NCI-H2029 (cell line): ENCODE data around the gene SFN.
"Not testable (repeated sequence)": the region's sequence is repeated elsewhere in the genome, so short reads cannot be mapped to it uniquely, and the experiment has no call there.

Experiments used
- DNase-seq: peaks from one replicate; lab custom pipeline; 2025; lab: John Stamatoyannopoulos, UW

SFN gene

DNA sequence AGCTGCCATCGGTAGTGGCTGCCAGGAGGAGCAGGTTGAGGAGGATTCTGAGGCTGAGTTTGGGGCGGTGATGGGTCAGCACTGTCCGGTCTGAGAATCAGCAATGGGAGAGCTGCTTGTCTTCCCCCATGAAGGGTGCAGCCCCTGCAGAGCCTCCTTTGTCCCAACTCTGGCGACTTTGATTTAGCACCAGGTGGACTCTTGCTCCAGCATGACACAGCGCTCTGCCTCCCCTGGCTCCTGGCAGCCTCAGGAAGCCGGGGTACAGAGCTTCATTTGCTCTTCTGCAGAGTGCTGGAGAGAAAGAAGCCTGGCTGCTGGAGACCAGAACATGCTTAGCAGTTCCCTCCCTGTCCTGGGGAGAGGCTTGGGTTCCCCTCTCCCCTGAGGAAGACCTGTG lies 23.2 kb upstream of the SFN start:
- no peak for DNase-seq

DNA sequence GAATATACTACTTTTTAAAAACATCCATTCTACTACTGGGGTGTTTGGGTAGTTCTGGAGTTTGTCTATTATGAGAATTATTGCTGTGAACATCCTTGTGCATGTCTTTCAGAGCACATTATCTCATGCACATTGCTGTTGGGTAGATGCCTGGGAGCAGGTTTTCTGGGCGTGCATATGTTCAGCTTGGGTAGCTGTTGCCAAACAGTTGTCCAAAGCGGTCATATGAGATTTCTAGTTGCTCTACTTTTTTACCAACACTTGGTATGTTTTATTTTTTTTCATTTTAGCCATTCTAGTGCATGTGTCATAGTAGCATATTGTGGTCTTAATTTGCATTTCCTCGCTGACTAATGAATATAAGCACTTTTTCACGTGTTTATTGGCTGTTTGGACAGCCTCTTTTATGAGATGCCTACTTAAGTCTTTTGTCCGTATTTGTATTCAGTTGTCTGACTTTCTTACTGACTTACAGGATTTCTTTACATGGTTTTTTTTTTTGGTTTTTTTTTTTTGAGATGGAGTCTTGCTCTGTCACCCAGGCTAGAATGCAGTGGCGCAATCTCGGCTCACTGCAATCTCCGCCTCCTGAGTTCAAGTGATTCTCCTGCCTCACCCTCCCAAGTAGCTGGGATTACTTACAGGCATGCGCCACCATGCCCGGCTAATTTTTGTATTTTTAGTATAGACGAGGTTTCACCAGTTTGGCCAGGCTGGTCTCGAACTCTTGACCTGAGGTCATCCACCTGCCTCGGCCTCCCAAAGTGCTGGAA lies 18.3 kb upstream of the SFN start:
- no peak for DNase-seq

DNA sequence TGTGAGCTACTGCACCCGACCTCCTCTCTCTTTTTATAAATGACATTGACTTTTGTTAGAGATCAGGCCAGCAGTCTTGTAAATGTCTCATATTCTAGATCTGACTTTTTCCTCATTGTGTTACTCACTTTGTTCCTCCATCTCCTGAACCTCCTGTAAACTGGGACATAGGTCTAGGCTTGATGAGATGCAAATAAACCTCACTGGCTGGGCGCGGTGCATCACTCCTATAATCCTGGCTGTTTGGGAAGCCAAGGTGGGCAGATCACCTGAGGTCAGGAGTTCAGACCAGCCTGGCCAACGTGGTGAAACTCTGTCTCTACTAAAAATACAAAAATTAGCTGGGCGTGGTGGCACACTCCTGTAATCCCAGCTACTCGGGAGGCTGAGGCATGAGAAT lies 15.1 kb upstream of the SFN start:
- not testable (repeated sequence) for DNase-seq

DNA sequence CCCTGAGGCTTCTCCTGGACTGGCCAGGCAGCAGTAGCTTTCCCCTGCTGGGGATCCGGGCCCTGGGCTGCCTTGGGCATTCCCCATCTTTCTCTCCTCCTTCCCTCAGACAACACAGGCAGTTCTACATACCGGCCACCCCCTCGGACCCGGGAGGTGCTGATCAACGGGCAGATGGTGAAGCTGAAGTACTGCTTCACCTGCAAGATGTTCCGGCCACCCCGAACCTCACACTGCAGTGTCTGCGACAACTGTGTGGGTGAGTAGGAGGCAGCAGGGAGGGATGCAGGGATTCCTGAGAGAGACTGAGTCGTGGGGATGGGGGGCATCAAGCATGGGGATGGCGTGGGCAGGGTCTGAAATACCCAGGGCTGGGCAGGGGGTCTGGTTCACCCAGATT lies 14.4 kb upstream of the SFN start:
- no peak for DNase-seq

DNA sequence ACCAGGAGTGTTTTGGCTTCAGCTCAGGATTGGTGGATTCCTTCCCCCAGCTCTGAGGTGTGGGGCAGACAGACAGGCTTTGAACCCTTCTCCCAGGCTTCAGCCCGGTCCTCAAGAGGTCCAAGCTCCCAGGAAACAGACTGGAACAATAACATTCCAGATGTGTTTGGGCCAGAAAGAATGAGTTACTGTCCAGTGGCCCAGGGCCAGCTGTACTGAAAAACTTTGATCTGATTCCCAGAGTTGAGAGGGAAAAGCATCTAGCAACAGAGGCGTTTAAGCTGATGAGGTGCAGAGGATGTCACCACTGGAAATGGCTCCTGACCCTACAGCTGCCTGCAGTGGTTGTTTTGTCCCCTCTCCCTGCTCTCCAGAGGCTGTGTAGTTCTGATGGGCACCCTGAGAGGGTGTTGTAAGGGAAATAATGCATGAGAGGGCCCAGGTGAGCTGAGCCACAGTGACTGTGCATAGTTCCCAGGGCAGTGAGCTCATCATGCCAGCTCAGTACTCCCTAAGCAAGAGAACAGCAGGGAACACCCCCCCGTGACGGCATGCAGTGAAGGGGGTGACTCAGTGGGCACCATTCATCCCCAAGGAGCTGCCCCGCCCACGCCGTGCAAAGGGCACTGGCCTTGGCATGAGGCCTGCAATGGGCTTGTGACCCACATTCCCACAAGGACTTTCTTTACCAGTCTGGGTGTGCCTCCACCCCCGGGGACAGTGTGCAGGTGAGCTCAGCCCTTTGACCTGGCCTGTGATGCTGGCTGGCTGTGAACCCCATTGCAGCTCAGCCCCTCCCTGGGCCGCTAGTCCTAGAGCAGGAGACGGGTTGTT lies 13.8 kb upstream of the SFN start:
- DNase-seq: no peak

DNA sequence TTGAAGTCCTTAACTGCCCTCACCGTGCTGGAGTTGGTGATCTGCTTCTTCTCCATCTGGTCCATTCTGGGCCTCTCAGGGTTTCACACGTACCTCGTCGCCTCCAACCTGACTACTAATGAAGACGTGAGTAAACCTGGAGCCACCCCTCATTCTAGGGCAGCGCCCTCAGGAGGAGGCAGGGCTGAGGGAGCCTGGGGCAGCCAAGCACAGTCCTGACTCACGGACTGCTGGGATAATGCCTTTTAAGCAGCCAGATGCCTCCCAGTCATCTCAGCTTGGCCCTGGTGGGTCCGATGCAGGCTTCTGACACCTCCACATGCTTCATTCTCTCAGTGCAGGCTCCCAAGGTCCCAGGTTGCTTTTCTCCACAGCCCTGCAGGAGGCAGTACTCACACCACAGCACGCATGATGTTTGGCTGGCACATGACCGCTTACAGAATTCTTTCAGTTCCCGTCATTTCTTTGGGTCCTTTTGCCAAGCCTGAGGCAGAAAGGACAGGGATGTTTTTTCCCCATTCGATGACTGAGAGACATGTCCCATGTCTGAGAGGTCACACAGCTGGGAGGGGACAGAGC lies 11.8 kb upstream of the SFN start:
- DNase-seq: no peak

DNA sequence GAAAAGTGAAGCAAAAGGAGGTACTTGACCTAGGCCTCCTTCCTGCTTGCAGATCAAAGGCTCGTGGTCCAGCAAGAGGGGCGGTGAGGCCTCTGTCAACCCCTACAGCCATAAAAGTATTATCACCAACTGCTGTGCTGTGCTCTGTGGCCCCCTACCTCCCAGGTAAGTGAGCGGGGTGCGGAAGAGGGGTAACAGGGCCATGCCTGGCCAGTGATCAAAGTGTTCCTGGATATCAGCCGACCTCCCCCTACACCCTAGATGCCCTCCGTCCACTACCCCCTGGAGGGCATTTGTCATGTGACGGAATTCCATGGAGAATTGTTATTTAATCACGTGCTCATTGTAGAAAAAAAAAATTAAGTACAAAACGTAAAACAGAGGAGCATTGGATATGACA lies 10.2 kb upstream of the SFN start:
- no peak for DNase-seq

DNA sequence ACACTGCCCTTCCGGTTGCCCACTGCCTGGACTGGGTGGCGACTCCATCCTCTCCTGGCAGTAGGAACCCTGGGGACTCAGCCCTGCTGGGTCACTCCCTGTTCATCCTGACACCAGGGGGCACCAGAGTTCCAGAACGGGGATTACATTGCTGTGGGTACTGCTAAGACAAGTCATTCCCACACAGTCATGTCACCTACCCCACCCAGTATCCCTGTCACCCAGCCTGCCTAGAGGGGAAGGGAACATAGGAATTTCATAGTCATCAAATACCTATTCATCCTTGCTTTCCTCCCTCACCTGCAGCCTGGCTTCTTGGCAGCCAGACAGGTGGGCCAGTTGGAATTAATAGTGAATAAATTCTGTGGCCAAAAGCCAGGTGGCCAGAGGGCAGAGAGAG lies 9.8 kb upstream of the SFN start:
- peak; percentile 72 for DNase-seq

DNA sequence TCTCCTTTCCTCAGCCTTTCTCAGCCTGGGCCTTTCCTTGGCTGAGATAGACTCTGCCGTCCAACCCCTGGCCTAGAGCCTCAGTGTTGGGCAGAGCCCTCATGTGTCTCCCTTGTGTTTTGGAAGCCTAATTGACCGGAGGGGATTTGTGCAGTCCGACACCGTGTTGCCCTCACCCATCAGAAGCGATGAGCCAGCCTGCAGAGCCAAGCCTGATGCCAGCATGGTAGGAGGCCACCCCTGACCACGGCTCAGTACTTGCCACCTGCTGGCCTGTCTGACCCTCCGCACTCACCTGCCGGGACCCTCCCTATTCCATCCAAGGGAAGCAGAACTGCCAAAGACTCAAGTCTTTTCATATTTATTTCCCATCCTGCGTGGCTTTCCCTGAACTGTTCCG lies 9.3 kb upstream of the SFN start:
- no peak for DNase-seq

DNA sequence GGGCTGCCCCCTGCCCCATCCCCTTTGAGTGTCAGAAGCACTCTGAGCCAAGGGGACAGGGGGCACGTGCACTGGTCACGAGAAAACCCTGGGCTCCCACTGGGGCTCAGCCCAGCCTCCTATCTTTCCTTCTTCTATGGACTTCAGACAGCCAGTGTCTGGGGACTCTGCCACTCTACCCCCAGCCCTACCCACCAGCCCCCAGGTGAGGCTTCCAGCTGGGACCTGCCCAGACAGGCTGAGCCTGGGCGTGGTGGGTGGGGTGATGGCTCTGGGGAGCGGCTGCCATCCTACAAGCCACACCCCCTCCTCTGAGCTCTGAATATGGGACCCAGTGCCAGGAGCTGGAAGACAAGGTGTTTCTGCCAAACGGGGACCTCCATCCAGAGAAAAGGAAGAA lies 8.0 kb upstream of the SFN start:
- no peak for DNase-seq

DNA sequence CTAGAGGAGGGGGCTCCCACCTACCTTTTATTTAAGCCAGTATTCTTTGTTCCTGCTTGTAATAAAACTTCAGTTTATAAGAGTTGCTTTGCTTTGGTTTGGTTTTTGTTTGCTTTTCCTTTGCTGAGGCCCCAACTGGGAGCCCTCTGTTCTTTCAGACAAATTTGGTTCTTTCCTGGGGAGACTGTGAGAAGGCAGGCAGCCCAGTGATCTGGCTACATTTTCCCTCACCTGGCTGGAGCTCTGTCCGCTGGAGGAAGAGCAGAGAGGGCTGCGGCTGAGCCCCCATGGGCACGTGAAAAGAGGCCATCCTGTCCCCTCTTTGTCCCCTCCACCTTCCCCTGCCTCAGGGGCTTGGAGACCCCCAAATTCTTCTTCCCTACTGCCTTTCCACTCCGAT lies 7.3 kb upstream of the SFN start:
- DNase-seq: no peak

DNA sequence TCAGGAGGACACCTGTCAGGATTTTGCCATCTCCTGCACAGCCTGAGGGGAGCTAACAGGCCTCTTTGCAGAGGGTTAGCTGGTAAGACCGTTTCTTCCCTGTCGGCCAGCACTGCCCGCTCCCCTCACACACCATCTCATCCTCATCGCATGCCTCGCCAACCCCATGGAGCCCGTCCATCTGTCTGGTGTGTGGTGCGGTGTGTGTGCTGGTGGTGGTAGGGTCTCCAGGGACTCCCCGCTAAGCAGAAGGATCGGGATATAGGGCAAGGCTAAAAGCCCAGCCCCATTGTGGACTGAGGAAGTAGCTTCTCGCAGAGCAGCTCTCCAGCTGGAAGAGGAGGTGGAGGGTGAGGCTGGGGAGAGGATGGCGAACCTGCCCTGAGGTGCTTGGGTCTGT lies 6.8 kb upstream of the SFN start:
- DNase-seq: no peak

DNA sequence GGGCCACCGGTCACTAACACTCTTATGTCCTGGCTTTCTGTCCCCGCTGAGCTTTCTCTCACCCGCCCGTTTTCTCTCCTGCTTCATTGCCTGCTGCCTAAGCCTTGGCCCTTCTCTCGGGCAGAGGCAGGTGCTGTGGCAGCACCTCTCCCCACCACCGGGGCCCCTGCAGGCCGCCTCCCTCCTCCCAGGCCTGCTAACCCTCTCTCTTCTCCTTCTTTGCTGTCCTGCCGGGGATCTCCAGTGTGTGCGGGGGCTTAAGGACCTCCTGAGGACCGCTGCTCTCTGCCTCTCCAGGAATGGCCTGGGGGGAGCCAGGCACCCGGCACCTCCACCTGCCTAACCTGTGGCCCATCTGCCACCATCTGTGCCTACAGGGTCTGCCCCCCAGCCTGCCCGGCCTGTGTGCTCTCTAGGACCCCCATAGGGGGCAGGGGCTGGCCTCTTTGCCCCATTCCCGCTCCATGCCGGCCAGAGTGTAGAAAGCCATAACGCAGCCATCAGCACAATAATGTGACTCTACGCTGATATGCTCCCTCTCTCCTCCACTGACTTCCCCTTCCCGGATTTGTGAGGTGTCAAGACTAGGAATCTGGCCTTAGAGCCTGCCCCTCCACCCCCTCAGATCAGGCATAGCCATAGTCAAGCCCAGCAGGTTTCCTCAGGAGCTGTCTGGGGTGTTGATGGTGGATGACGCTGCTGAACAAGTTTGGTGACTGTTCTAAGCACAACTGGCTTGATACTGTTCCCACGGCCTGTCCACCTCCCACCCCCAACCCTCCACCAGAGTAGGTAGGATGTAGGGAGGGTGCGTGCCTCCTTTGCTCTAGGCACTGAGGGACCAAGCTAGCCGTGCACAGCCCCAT lies 6.1 kb upstream of the SFN start:
- DNase-seq: no peak

DNA sequence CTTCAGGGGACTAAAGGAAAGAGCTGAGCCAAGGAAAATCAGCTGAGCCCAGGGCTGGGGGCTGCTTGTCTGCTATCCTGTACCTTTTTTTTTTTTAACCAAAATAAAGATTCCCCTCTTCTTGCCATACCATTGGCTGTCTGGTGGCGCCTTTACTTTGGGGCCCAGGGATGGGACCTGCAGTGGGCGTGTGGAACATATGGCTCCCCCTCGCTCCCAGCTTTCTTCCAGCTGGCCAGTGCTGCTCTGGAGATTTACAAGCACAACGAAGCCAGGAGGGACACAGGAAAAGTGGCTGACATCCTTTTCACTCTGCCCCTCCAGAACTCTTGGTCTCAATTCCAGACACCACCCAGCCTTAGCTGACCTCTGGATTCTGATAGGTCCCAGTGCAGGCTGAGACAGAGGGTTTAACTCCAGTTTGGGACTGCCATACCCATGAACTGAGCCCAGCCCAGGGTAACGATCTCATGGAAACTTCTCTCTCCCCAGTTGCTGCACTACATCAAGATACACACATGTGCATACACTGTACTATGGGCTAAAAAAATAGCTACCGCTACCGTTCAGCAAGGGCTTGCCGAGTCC lies 5.4 kb upstream of the SFN start:
- DNase-seq: no peak

DNA sequence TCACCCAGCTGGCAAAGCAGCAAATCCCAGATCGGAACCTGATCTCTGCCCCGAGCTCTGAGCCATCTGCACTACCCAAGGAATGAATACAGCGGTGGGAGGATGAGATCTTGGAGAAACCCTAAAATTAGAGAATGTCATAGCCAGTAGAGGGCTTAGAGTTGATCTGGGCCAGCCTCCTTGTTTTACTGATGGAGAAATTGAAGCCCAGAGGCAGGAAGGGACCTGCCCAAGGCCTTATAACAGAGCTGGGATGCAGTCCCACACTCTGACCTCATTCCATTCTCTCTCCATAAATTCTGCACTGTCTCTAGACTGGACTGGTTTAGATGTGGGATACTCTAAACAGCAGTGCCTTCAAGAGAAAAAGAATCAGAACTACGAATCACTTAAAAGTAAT lies 4.8 kb upstream of the SFN start:
- no peak for DNase-seq

DNA sequence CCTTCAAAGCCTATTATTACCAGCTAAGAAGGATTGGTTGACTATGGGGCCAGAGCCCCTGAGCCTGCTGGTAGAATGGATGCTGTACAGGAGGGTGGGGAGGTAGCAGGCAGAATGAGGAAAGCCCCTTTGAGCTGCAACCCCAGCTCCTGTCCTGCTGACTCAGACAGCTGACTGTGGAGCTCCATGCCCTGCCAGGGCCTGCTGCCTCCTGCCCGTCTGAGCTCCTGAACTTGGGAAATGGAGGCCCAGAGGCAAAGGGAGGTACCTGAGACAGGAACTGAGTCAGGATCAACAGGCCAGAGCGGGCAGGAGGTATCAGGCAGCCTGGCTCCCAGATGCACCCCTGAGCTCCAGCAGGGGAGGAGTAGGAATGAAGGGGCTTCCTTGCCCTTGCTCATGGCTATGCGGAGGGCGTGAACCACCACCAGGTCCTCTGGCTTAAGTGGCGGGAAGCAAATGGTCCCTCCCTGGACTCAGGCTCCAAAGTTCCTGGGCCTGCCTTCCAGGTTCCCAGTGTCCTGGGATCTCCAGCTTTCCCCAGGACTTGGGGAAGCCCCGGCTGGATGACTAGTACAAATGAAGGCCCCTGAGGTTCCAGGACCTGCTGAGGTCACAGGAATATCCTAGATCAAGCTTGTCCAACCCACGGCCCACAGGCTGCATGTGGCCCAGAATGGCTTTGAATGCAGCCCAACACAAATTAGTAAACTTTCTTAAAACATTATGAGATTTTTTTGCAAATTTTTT lies 3.9 kb upstream of the SFN start:
- DNase-seq: no peak

DNA sequence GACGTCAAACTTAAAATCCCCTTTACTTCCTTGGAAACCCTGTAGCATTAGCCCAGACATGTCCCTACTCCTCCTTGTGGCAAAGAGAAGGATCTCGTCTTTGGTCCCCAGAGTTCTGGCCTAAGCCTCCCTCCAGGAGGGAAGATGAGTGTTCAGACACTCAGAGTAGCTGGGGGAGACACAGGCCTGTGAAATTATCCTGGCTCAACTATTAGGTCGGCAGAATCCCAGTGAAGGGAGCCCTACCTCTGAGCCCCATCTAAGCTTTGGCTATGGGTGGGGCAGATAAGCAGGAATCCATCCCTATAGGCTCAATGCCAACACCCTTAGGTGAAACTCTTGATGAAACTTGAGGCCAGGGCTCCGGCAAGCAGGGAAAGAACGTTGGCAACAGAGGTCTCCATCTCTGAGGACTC lies 1.7 kb upstream of the SFN start:
- no peak for DNase-seq

DNA sequence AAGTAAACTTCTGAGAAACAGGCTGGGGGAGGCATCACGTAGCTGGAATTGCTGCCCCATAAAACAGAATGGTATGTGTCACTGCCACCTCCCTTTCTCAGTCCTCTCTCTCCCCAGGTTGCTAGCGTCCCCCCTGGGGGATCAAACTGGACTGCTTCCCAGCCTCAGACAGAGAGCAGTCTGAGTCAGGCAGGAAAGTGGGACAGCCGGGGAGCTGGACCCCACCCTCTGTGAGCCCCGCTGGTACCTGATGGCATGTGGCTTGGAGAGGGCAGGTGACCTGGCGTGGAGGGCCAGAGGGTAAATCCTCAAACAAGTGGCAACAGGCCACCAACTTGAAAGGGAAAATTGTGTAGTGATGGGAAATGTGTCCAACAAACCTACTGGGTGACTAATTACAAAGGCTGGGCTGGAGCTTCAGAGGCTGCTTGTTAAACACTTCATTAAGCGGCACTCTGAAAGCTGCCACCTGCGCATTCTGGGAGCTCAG lies 1.0 kb upstream of the SFN start:
- no peak for DNase-seq

DNA sequence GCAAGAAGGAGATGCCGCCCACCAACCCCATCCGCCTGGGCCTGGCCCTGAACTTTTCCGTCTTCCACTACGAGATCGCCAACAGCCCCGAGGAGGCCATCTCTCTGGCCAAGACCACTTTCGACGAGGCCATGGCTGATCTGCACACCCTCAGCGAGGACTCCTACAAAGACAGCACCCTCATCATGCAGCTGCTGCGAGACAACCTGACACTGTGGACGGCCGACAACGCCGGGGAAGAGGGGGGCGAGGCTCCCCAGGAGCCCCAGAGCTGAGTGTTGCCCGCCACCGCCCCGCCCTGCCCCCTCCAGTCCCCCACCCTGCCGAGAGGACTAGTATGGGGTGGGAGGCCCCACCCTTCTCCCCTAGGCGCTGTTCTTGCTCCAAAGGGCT lies 732 bp downstream of the SFN start:
- DNase-seq: no peak

DNA sequence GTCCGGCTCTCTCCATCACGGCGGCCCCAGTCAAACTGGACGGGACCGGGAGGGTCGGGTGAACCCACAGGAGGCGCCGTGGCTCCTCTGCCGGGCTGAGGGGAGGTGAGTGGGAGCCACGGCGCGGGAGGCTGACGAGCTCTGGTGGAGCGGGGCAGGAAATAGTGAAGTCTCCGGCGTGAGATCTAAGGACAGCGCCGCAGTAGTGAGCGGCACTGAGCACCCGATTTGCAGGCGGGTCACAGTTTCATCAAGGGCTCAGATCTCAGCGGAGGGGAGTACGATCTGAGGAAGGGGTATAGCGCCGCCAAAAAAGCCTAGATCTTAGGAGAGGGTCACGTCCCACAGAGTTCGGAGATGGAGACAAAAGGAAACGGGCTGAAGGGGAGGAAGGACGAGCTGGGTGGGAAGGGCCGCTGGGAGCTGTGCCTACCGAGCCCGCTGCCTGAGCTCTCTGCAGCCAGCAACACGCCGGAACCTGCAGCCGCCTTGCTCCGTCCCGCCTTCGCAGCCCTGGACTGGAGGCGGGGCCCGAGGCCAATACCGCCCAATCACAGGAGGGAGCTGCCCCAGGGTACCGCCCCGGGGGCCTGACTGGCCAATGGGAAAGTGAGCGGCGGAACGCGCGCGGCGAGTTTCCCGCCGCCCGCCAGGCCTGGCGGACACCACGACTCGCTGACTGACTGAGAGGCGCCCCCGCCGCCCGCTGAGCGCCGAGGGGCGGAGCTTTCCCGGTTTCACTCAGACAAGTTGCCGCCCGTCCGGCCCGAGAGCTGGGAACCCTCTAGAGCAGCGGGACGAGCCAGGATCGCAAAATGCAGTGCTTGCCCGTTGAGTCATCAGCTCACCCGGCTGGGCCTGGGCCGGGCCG lies 1.9 kb downstream of the SFN start:
- DNase-seq: peak; percentile 92
